Endothelial cell of umbilical vein (primary cell): ENCODE results near the gene SFI1. TPM values are rescaled to one million over a fixed set of nuclear protein-coding genes. Genes with fewer than 3 reads are reported as not detected.

ENCODE experiments used
- BruUV-seq: library from RNA; stranded (reverse); fragments of 400-500 nt; replicated peaks from 2 replicates; lab custom pipeline; 2021; lab: Mats Ljungman, UMichigan
- CTCF ChIA-PET: fragments of 300-600, 350-600 bp; sonication (Branson Sonifier 250); formaldehyde crosslinking; loops from one replicate; lab custom pipeline; 2021; ENCODE audit warnings: antibody characterized with exemption, inconsistent platforms; lab: Charles Lee
- POLR2A ChIA-PET: fragments of 300-600, 350-600 bp; sonication (Branson Sonifier 250); formaldehyde crosslinking; loops from one replicate; lab custom pipeline; 2021; ENCODE audit warnings: antibody characterized with exemption, inconsistent platforms; lab: Charles Lee
- DNase-seq: peaks from one replicate; pipeline ENCODE4 v3.0.0-alpha.2; 2011; ENCODE audit warnings: low read depth, low spot score
- FAIRE-seq: peaks from 2 replicates; lab custom pipeline; 2011; peaks lifted over from hg19 to GRCh38; lab: Jason Lieb, UNC
- H2AFZ ChIP-seq: 2 replicates; pipeline ENCODE4 v1.6.0; 2012; ENCODE audit warnings: low read depth, low read length, control low read depth, inconsistent platforms
- H3K27ac ChIP-seq: 2 replicates; pipeline ENCODE4 v1.5.1; 2011; ENCODE audit warnings: low read depth, mild to moderate bottlenecking, control low read depth, low read length, moderate library complexity; ENCODE audit not compliant: insufficient read depth
- H3K27me3 ChIP-seq, 2 experiments: 2 replicates each; pipeline versions ENCODE4 v1.6.0 to v1.6.1; 2011; ENCODE audit warnings: low read length in 2 of 2, mixed read lengths in 1 of 2; ENCODE audit not compliant: control insufficient read depth in 2 of 2, insufficient read depth in 2 of 2
- H3K36me3 ChIP-seq, 2 experiments: 2 replicates in 1 of 2; 3 replicates in 1 of 2; pipeline ENCODE4 v1.5.1; 2011; ENCODE audit warnings: low read length in 2 of 2, mild to moderate bottlenecking in 1 of 2, moderate library complexity in 1 of 2; ENCODE audit not compliant: control insufficient read depth in 2 of 2, insufficient read depth in 2 of 2; ENCODE audit errors: extremely low read depth in 1 of 2
- H3K4me1 ChIP-seq: 3 replicates; pipeline ENCODE4 v1.5.1; 2011; ENCODE audit warnings: mild to moderate bottlenecking, low read length; ENCODE audit not compliant: control insufficient read depth, insufficient read depth; ENCODE audit errors: extremely low read depth
- H3K4me2 ChIP-seq: 2 replicates; pipeline ENCODE4 v1.6.1; 2011; ENCODE audit warnings: low read length, control low read depth, mixed read lengths; ENCODE audit not compliant: insufficient read depth
- H3K4me3 ChIP-seq, 3 experiments: fragments of 200-600 bp in 1 of 3; sonication (generic), shearing (Covaris generic) in 1 of 3; replicated peaks in 1 of 3; 2 replicates each; pipeline ENCODE4 v1.5.1; 2011 to 2016; ENCODE audit warnings: control low read depth in 3 of 3, low read length in 3 of 3, mild to moderate bottlenecking in 2 of 3, inconsistent platforms in 1 of 3, low read depth in 1 of 3, moderate library complexity in 1 of 3; ENCODE audit not compliant: insufficient read depth in 1 of 3
- H3K79me2 ChIP-seq: 2 replicates; pipeline ENCODE4 v1.6.0; 2012; ENCODE audit warnings: low read length, inconsistent platforms; ENCODE audit not compliant: control insufficient read depth, insufficient read depth
- H3K9ac ChIP-seq: replicated peaks from 2 replicates; pipeline ENCODE3; 2011; ENCODE audit warnings: low read length, control low read depth; ENCODE audit not compliant: insufficient read depth; ENCODE audit errors: extremely low read depth
- H3K9me1 ChIP-seq: replicated peaks from 3 replicates; pipeline ENCODE4 v1.6.0; 2011; ENCODE audit warnings: mild to moderate bottlenecking, low read length; ENCODE audit not compliant: control insufficient read depth, insufficient read depth; ENCODE audit errors: extremely low read depth
- H3K9me3 ChIP-seq: replicated peaks from 2 replicates; pipeline ENCODE4 v1.5.1; 2012; ENCODE audit warnings: low read length, inconsistent platforms; ENCODE audit not compliant: control insufficient read depth, insufficient read depth
- H4K20me1 ChIP-seq: replicated peaks from 2 replicates; pipeline ENCODE3; 2011; ENCODE audit warnings: mild to moderate bottlenecking, low read length; ENCODE audit not compliant: control insufficient read depth, insufficient read depth; ENCODE audit errors: extremely low read depth
- EZH2 ChIP-seq: IDR thresholded peaks from 2 replicates; pipeline ENCODE4 v1.6.1; 2012; ENCODE audit warnings: borderline replicate concordance, low read depth, mild to moderate bottlenecking, moderate library complexity, low read length, inconsistent platforms; ENCODE audit not compliant: severe bottlenecking
- FOS ChIP-seq: IDR thresholded peaks from 2 replicates; pipeline ENCODE4 v1.6.1; 2011; ENCODE audit warnings: mild to moderate bottlenecking, low read length, moderate library complexity, borderline replicate concordance; ENCODE audit not compliant: insufficient read depth
- GATA2 ChIP-seq: IDR thresholded peaks from 2 replicates; pipeline ENCODE4 v1.7.0; 2011; ENCODE audit warnings: low read depth, mild to moderate bottlenecking, moderate library complexity, mixed read lengths, low read length; ENCODE audit not compliant: insufficient read length, insufficient read depth
- JUN ChIP-seq: IDR thresholded peaks from 2 replicates; pipeline ENCODE4 v1.6.1; 2011; ENCODE audit warnings: borderline replicate concordance, low read depth; ENCODE audit not compliant: insufficient read length, insufficient read depth
- MYC ChIP-seq: IDR thresholded peaks from one replicate; pipeline ENCODE4 v1.6.1; 2011; ENCODE audit warnings: mild to moderate bottlenecking, low read depth, low read length
- POLR2A ChIP-seq: IDR thresholded peaks from 2 replicates; pipeline ENCODE4 v1.6.1; 2012; ENCODE audit warnings: low read depth, mild to moderate bottlenecking, control low read depth, low read length
- POLR2AphosphoS5 ChIP-seq: IDR thresholded peaks from 2 replicates; pipeline ENCODE4 v1.6.1; 2012; ENCODE audit warnings: low read depth, mild to moderate bottlenecking, control low read depth, low read length, moderate library complexity; ENCODE audit not compliant: insufficient read depth
- dilution Hi-C: fragments of 300-500 bp; cut with MboI; formaldehyde crosslinking; loops from one replicate; pipeline ENCODE4 v1.15.0; 2019; ENCODE audit warnings: low sequenced_read_pairs; ENCODE audit not compliant: extremely low pct_ligation_motif_present
- intact Hi-C: fragments of 100-400 bp; cut with micrococcal nuclease; formaldehyde crosslinking; loops from one replicate; pipeline ENCODE4 v1.10.0; 2022
- polyA plus RNA-seq, 4 experiments: library from polyadenylated mRNA; depleted of rRNA in 3 of 4; stranded (reverse) in 3 of 4; unstranded in 1 of 4; fragments of >200 nt; gene quantifications; 2 replicates each; pipeline versions ENCODE4 v1.2.1 to v1.2.3, GENCODE V29; 2011 to 2012; ENCODE audit warnings: missing spikeins in 1 of 4
- total RNA-seq: library from RNA; stranded (reverse); gene quantifications from 2 replicates; pipeline ENCODE4 v1.2.3, GENCODE V29; 2021
- TF ChIP-seq, protein P1 (sequence below), 2 donors: IDR thresholded peaks; 1 replicate in 1 of 2; 2 replicates in 1 of 2; pipeline ENCODE4 v1.5.1; 2011; ENCODE audit warnings: low read length in 2 of 2, mild to moderate bottlenecking in 2 of 2, moderate library complexity in 2 of 2, control low read depth in 1 of 2, inconsistent platforms in 1 of 2, low read depth in 1 of 2; ENCODE audit not compliant: insufficient read depth in 1 of 2; ENCODE audit errors: extremely low read depth in 1 of 2
- TF ChIP-seq, protein P2 (sequence below): IDR thresholded peaks from 2 replicates; pipeline ENCODE4 v1.6.1; 2011; ENCODE audit not compliant: insufficient read depth, insufficient read length

SFI1 gene
- total and polyA plus RNA-seq, 2 donors (not counting 3 experiments of a cell fraction or from before 2014, with no cell fraction given): 12.5 to 46.4 TPM

DNA sequence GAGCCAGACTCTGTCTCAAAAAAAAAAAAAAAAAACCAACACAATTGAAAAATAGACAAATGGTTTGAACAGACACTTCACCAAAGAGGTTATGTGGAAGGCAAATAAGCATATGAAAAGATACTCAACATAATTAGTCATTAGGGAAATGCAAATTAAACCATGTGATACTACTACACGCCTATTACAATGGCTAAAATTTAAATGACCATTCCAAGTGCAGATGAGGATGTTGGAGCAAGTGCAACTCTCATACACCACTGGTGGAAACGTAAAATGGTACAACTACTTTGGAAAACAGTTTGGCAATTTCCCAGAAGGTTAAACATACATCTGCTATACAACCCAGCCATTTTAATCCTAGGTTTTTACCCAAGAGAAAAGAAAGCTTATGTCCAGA lies 31.0 kb upstream of the SFI1 start:
- H3K4me1 ChIP-seq: no peaks in the 10 kb centered on the region
- dilution Hi-C loops (no loop called here), intact Hi-C loops (no loop called here)
- TF ChIP-seq MYC (no peak), FOS (no peak), POLR2AphosphoS5 (no peak), JUN (no peak), EZH2 (no peak), POLR2A (no peak), GATA2 (no peak)
- TF ChIP-seq, protein P1, sequence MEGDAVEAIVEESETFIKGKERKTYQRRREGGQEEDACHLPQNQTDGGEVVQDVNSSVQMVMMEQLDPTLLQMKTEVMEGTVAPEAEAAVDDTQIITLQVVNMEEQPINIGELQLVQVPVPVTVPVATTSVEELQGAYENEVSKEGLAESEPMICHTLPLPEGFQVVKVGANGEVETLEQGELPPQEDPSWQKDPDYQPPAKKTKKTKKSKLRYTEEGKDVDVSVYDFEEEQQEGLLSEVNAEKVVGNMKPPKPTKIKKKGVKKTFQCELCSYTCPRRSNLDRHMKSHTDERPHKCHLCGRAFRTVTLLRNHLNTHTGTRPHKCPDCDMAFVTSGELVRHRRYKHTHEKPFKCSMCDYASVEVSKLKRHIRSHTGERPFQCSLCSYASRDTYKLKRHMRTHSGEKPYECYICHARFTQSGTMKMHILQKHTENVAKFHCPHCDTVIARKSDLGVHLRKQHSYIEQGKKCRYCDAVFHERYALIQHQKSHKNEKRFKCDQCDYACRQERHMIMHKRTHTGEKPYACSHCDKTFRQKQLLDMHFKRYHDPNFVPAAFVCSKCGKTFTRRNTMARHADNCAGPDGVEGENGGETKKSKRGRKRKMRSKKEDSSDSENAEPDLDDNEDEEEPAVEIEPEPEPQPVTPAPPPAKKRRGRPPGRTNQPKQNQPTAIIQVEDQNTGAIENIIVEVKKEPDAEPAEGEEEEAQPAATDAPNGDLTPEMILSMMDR (IDR thresholded peaks at IDR 0.05; ENCODE audit: extremely low read depth in 1 of 2, insufficient read depth in 1 of 2, low read depth in 1 of 2, low read length in 2 of 2): no peak
- TF ChIP-seq, protein P2, sequence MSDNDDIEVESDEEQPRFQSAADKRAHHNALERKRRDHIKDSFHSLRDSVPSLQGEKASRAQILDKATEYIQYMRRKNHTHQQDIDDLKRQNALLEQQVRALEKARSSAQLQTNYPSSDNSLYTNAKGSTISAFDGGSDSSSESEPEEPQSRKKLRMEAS: no peak
- H3K27ac ChIP-seq: no peak overlapping the region
- no peaks in the 10 kb centered on the region for H3K9me1 ChIP-seq
- H3K79me2 ChIP-seq: peaks cover 8% of the 10 kb centered on the region
- CTCF ChIA-PET: interaction anchor here (2.6 kb wide), 1 partner anchor 13 kb away, joined by 8 read pairs; no protein-coding TSS in a partner anchor
- no peak overlapping the region for H2AFZ ChIP-seq
- no peaks in the 10 kb centered on the region for H4K20me1 ChIP-seq
- FAIRE-seq: no peak
- POLR2A ChIA-PET: no interaction called here
- DNase-seq: no peak
- H3K4me3 ChIP-seq: no peak overlapping the region
- H3K36me3 ChIP-seq: peaks cover 21 to 25% of the 10 kb centered on the region in 2 experiments
- no peaks in the 10 kb centered on the region for H3K27me3 ChIP-seq
- no peak overlapping the region for H3K4me2 ChIP-seq
- no TSS peak for BruUV-seq
- H3K9me3 ChIP-seq: no peaks in the 10 kb centered on the region
- no peak overlapping the region for H3K9ac ChIP-seq
